Stimulated activated CD4-positive, alpha-beta T cell treated with anti-CD3 and anti-CD28 coated beads, Interleukin-12 subunit alpha, Interleukin-12 subunit beta, amount 100 ng/mL, for 24 hours (primary cell): Measurements from ENCODE around the gene PGAP2.
"Not testable (repeated sequence)": the region's sequence is repeated elsewhere in the genome, so short reads cannot be mapped to it uniquely, and the experiment has no call there.

Source experiments
- DNase-seq, 2 experiments: peaks; one replicate each; pipeline ENCODE4 v3.0.0-alpha.2; 2020; ENCODE audit warnings: low read depth in 2 of 2

PGAP2 gene

GRCh38 chr11:3854977-3855807 is 46.8 kb downstream of the PGAP2 start, which contains the start of gene STIM1:
TSS of gene STIM1 (plus strand) at chr11:3855664. CDS start at chr11:3856271, 607 bp downstream.
- DNase-seq, result peak; percentile 97 to 99

GRCh38 chr11:3855808-3856491 is 47.6 kb downstream of the PGAP2 start:
- DNase-seq, result peak in 1 of 2 experiments; percentile 40

- DNase-seq, result no peak
These were observed 48.6 kb downstream of the PGAP2 start for GRCh38 chr11:3856856-3857553.

GRCh38 chr11:3857628-3858027 is 49.3 kb downstream of the PGAP2 start:
- DNase-seq, result no peak

- no peak for DNase-seq
These were observed 51.1 kb downstream of the PGAP2 start for GRCh38 chr11:3859373-3859881.

GRCh38 chr11:3860375-3860774 is 52.0 kb downstream of the PGAP2 start:
- DNase-seq, result no peak

- DNase-seq, result not testable (repeated sequence)
These were observed 52.6 kb downstream of the PGAP2 start for GRCh38 chr11:3860898-3861393.

- DNase-seq, result no peak
These were observed 53.3 kb downstream of the PGAP2 start for GRCh38 chr11:3861683-3862082.

- DNase-seq, result no peak
These were observed 57.2 kb downstream of the PGAP2 start for GRCh38 chr11:3865388-3866193.

- DNase-seq, result no peak
These were observed 57.8 kb downstream of the PGAP2 start for GRCh38 chr11:3866206-3866605.

GRCh38 chr11:3866836-3867208 is 58.5 kb downstream of the PGAP2 start:
- DNase-seq, result no peak

GRCh38 chr11:3867209-3868091 is 59.1 kb downstream of the PGAP2 start:
- no peak for DNase-seq

GRCh38 chr11:3873712-3874349 is 65.5 kb downstream of the PGAP2 start:
- no peak for DNase-seq
